HG03025 (cell line): ENCODE data around the gene PLXNB2.
"Not testable (repeated sequence)": the region's sequence is repeated elsewhere in the genome, so short reads cannot be mapped to it uniquely, and the experiment has no call there.

Experiments
- ATAC-seq: cut with Tn5 transposase; IDR thresholded peaks from one replicate; pipeline ENCODE4 v1.9.1; 2021; ENCODE audit warnings: mild to moderate bottlenecking, moderate library complexity; ENCODE audit not compliant: unreplicated experiment, low FRiP score

Gene PLXNB2

DNA sequence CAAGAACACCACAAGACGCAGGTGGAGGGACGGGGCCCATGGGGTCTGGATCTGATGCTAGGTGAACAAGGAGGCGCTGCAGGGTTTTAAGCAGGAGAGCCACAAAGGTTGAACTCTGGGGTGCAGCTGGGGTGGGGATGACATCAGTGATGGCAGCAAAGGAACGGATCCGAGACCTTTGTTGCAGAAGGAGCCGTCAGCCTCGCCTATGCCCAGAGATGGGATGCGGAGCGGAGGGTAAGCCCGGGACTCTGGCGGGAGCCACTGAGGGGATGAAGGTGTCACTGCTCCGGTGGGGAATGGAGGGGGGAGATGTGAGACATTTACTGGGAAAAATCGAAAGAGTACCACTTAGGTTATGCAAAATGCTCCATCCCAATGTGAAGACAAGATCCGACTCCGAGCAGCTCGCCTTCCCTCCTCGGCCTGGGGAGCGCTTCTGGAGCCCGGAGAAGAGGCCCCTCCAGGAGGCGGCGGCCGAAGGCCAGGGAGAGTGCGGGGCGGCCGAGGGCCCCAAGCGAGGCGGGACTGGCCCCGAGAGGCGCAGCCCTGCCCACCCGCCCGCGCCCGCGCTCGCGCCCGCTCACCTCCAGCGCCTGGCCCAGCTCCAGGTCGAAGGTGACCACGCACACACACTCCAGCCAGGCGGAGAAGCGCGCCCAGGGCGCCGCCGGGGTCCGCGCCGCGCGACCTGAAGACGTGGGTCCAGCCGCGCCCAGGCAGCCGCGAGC is 18.9 kb upstream of the PLXNB2 start:
- no peak for ATAC-seq

GRCh38 chr22:50325444-50326224 is 18.2 kb upstream of the PLXNB2 start:
- no peak for ATAC-seq

DNA sequence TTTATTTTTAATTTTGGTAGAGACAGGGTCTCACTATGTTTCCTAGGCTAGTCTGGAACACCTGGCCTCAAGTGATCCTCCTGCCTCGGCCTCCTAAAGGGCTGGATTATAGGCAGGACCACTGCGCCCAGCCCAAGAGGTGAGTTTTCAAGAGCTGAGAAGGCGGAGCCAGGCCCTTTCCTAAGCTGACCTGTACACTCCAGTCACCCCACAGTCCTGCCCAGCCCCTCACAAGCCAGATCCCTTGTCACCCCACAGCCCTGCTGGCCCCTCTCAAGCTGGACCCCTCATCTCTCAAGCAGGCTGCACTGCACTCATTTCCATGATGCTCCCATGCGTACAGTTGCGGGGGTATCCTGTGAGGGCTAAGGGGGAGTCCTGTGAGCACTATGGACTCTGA is 16.5 kb upstream of the PLXNB2 start:
- no peak for ATAC-seq

- ATAC-seq: not testable (repeated sequence)
These were observed 15.1 kb upstream of the PLXNB2 start for GRCh38 chr22:50322382-50323104.

- no peak for ATAC-seq
These were observed 13.4 kb upstream of the PLXNB2 start for GRCh38 chr22:50320671-50321325.

DNA sequence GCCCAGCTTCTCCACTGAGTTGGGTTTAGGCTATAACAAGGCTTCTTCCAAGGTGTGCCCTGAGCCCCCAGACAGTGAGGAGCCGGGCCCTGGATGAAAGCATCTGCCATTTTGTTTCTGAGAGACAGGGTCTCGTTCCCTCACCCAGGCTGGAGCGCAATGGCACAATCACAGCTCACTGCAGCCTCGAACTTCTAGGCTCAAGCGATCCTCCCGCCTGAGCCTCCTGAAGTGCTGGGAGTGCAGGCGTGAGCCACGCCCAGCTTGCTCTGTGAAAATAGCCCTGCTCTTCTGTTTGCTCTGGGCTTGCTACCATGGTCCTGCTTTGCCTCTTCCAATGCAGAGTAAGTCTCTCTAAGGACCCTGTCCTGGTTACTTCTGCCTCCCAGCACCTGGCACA is 12.7 kb upstream of the PLXNB2 start:
- ATAC-seq: no peak

- ATAC-seq: no peak
These were observed 12.1 kb upstream of the PLXNB2 start for GRCh38 chr22:50319503-50319951.

- no peak for ATAC-seq
These were observed 11.4 kb upstream of the PLXNB2 start for GRCh38 chr22:50318698-50319411.

- no peak for ATAC-seq
These were observed 10.9 kb upstream of the PLXNB2 start for GRCh38 chr22:50318356-50318697.

GRCh38 chr22:50317674-50318073 is 10.2 kb upstream of the PLXNB2 start:
- no peak for ATAC-seq

- ATAC-seq: no peak
These were observed 9.7 kb upstream of the PLXNB2 start for GRCh38 chr22:50317178-50317577.

- ATAC-seq: no peak
These were observed 8.9 kb upstream of the PLXNB2 start for GRCh38 chr22:50316114-50317065.

- ATAC-seq: no peak
These were observed 8.1 kb upstream of the PLXNB2 start for GRCh38 chr22:50315289-50316113.

DNA sequence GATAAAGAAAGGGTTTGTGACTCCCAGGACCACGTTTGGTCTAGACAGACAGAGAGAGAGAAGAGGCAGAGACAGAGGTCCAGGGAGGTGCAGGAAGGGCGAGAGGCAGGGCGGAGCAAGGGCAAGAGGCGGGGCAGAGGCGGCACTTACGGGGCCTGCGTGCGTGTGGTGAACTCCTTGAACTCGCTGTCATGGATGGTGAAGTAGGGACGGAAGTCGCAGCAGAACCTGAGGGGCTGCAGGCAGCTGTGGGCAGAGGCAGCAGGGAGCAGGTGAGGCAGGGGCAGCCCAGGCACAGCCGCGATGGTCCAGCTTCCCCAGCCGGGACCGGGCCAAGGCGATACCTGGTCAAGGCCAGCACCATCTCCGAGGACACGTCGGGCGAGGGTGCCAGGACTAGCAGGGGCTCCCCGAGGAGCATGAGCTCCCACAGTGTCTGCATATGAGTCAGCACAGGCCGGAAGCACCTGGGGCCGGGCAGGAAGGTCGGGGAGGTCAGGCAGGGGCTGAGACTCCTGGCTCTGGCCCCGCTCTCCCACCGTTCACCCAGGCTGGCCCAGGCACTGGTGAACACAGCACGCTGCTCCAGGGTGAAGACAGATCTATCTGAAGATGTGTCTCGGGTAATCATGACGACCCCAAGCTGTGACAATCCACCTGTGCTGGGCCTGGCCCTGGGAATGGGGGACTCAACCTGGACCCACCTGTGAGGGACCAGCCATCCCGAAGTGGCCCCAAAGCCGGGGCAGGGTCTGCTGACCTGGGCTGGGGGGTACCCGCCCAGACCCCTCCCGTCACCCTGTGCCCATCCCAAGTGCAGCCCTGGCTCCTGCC is 7.2 kb upstream of the PLXNB2 start:
- no peak for ATAC-seq

- ATAC-seq: no peak
These were observed 6.6 kb upstream of the PLXNB2 start for GRCh38 chr22:50314081-50314454.

GRCh38 chr22:50313600-50313999 is 6.2 kb upstream of the PLXNB2 start:
- no peak for ATAC-seq

DNA sequence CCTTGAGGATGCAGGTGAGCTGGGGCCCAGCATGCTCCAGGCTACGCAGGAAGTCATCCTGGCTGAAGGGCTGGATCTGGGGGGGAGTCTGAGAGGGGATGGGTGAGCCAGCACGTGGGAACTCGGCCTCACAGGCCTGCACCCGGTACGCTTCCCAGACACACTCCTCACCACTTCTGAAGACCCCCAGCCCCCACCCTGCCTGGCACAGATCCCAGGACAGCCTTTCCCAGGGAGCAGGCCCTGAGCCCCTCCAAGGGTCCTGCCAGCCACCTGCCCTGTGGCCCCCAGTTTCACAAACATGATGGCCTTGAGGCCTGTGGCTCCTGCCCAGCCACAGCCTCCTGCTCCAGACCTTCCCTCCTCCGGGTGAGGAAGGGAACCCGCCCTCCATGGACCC is 5.6 kb upstream of the PLXNB2 start:
- no peak for ATAC-seq
